ENCODE data around the gene SPINK7.
"Not testable (repeated sequence)": the region's sequence is repeated elsewhere in the genome, so short reads cannot be mapped to it uniquely, and the experiment has no call there.

DNA sequence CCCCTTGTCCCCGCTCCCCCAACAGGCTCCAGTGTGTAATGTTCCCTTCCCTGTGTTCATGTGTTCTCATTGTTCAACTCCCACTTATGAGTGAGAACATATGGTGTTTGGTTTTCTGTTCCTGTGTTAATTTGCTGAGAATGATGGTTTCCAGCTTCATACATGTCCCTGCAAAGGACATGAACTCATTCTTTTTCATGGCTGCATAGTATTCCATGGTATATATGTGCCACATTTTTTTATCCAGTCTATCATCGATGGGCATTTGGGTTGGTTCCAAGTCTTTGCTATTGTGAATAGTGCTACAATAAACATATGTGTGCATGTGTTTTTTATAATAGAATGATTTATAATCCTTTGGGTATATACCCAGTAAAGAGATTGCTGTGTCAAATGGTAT is 37.1 kb upstream of the SPINK7 start:
- not testable (repeated sequence) for TF ChIP-seq CTCF (IDR thresholded peaks at IDR 0.05; ENCODE audit: insufficient read depth, low read length); POLR2AphosphoS5 (IDR thresholded peaks at IDR 0.05; ENCODE audit: low read depth); SPI1 (IDR thresholded peaks at IDR 0.05; ENCODE audit: borderline replicate concordance, low read depth)

Measured in HL-60 (cell line).